SK-N-SH treated with all-trans-retinoic acid at 6 μM for 48 hours (cell line): ENCODE measurements around the gene CHMP1A.

Source experiments
- ATAC-seq: fragments of 200-7000 bp; cut with Tn5 transposase; 3 replicates; pipeline ENCODE4 v1.9.1; 2020; ENCODE audit warnings: mild to moderate bottlenecking, moderate library complexity
- ARNTL ChIP-seq: fragments of 450-650 bp; formaldehyde crosslinking; IDR thresholded peaks from 2 replicates; pipeline ENCODE4 v1.5.0; 2020; ENCODE audit warnings: low read depth, mild to moderate bottlenecking, moderate library complexity, borderline replicate concordance
- BACH2 ChIP-seq: fragments of 250-450 bp; sonication (Bioruptor Pico); IDR thresholded peaks from 2 replicates; pipeline ENCODE4 v1.9.0; 2021; ENCODE audit warnings: mild to moderate bottlenecking, borderline replicate concordance
- CSDC2 ChIP-seq: fragments of 250-450 bp; sonication (Bioruptor Pico); IDR thresholded peaks from 2 replicates; pipeline ENCODE4 v1.5.0; 2020; ENCODE audit warnings: mild to moderate bottlenecking, moderate library complexity
- ESRRG ChIP-seq: fragments of 250-450 bp; sonication (Bioruptor Pico); IDR thresholded peaks from 2 replicates; pipeline ENCODE4 v1.6.1; 2021; ENCODE audit warnings: mild to moderate bottlenecking
- GLIS3 ChIP-seq: fragments of 250-450 bp; sonication (Bioruptor Pico); IDR thresholded peaks from 2 replicates; pipeline ENCODE4 v1.5.0; 2020; ENCODE audit warnings: mild to moderate bottlenecking, moderate library complexity
- ISL1 ChIP-seq: fragments of 250-450 bp; sonication (Bioruptor Pico); IDR thresholded peaks from 2 replicates; pipeline ENCODE4 v2.1.2; 2022; ENCODE audit warnings: mild to moderate bottlenecking, moderate library complexity
- PPARA ChIP-seq: fragments of 250-450 bp; sonication (Bioruptor Pico); IDR thresholded peaks from 2 replicates; pipeline ENCODE4 v1.5.0; 2020; ENCODE audit warnings: mild to moderate bottlenecking, borderline replicate concordance
- RARB ChIP-seq: fragments of 250-450 bp; sonication (Bioruptor Pico); IDR thresholded peaks from 2 replicates; pipeline ENCODE4 v1.8.0; 2021; ENCODE audit warnings: mild to moderate bottlenecking, moderate library complexity
- SNAI2 ChIP-seq: fragments of 250-450 bp; sonication (Bioruptor Pico); IDR thresholded peaks from 2 replicates; pipeline ENCODE4 v1.5.0; 2020; ENCODE audit warnings: mild to moderate bottlenecking, moderate library complexity
- TCF4 ChIP-seq: fragments of 250-450 bp; sonication (Bioruptor Pico); IDR thresholded peaks from 2 replicates; pipeline ENCODE4 v1.8.0; 2021; ENCODE audit warnings: mild to moderate bottlenecking, moderate library complexity, borderline replicate concordance
- ZC3H10 ChIP-seq: fragments of 250-450 bp; sonication (Bioruptor Pico); IDR thresholded peaks from 2 replicates; pipeline ENCODE4 v1.5.1; 2021; ENCODE audit warnings: mild to moderate bottlenecking, moderate library complexity
- ZFP3 ChIP-seq: fragments of 250-450 bp; sonication (Bioruptor Pico); IDR thresholded peaks from 2 replicates; pipeline ENCODE4 v1.5.0; 2020; ENCODE audit warnings: mild to moderate bottlenecking, moderate library complexity
- ZFP30 ChIP-seq: fragments of 450-650 bp; formaldehyde crosslinking; IDR thresholded peaks from 2 replicates; pipeline ENCODE4 v1.5.0; 2022; ENCODE audit warnings: mild to moderate bottlenecking, moderate library complexity
- ZNF565 ChIP-seq: fragments of 450-650 bp; formaldehyde crosslinking; conservative IDR thresholded peaks from 2 replicates; pipeline ENCODE4 v1.5.0; 2020; ENCODE audit warnings: low read depth, mild to moderate bottlenecking, moderate library complexity
- ZNF70 ChIP-seq: fragments of 450-650 bp; formaldehyde crosslinking; IDR thresholded peaks from 2 replicates; pipeline ENCODE4 v1.5.0; 2020; ENCODE audit warnings: mild to moderate bottlenecking, moderate library complexity
- ZNF8 ChIP-seq: fragments of 450-650 bp; formaldehyde crosslinking; IDR thresholded peaks from 2 replicates; pipeline ENCODE4 v1.5.0; 2020; ENCODE audit warnings: mild to moderate bottlenecking, moderate library complexity
- TF ChIP-seq, protein P1 (sequence below): fragments of 250-450 bp; sonication (Bioruptor Pico); IDR thresholded peaks from 2 replicates; pipeline ENCODE4 v1.5.0; 2020; ENCODE audit warnings: mild to moderate bottlenecking, moderate library complexity
- TF ChIP-seq, protein P2 (sequence below): fragments of 250-450 bp; sonication (Bioruptor Pico); IDR thresholded peaks from 2 replicates; pipeline ENCODE4 v1.5.1; 2020; ENCODE audit warnings: low read depth, mild to moderate bottlenecking, moderate library complexity
- TF ChIP-seq, protein P3 (sequence below): fragments of 250-450 bp; sonication (Bioruptor Pico); IDR thresholded peaks from 2 replicates; pipeline ENCODE4 v1.8.0; 2021; ENCODE audit warnings: low read depth, mild to moderate bottlenecking, moderate library complexity, borderline replicate concordance

Gene CHMP1A

DNA sequence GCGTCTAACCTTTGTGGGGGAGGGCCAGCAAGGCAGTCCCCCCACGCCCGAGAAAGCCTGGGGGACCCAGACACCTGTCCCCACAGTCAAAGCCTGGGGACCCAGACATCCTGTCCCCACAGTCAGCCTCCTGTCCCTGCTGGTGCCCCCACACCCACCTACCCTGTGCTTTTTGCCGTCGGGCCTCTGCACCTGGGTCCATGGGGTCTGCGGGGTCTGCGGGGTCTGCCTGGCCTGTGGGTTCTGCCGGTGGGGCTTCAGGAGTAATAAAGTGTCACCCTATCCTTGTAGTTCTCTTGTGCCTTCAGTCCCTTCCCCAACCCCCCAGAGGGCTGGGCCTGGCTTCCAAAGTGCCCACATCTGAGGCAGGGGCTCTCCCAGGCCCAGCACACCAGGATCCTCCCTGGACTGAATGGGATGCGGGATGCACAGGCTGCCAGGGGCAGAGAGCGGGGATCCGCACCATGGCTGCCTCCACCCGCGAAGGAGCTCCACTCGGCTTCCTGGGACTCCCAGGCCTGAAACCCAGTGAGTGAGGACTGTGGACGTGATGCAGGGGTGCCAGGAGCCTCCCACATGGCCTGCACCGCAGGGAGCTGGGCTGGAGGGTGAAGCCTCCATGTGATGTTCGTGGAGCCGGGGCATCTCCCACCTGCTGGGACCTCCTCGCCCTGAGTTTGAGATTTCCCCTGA, 60.4 kb downstream of the CHMP1A start:
- ATAC-seq, result no peak

DNA sequence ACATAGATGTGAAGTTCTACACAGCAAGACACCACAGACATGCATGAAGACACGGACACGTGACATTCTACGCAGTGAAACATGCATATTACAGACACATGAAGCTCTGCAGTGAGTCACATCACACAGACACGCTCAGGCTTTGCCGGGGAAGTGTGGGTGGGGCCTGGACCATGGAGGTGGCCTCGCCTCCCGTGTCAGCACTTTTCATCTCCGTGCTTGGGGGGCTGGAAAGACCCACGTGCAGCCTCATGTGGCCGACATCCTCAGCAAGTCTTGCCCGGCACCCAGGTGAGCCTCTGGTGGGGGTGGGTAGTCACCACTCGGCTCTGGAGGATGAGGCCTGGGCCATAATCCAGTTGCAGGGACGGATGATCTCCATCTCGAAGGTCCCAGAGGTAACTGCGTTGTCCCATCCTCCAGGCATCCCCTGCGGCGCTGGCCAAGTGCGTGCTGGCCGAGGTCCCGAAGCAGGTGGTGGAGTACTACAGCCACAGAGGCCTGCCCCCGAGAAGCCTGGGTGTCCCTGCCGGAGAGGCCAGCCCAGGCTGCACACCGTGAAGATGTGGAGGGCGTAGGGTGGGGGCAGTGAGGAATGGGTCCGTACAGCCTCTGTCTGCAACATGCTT, 61.3 kb downstream of the CHMP1A start:
- no peak for TF ChIP-seq ZNF70
- TF ChIP-seq BACH2 (CRISPR knock-in tag), result no peak
- no peak for TF ChIP-seq RARB
- TF ChIP-seq, protein P1, sequence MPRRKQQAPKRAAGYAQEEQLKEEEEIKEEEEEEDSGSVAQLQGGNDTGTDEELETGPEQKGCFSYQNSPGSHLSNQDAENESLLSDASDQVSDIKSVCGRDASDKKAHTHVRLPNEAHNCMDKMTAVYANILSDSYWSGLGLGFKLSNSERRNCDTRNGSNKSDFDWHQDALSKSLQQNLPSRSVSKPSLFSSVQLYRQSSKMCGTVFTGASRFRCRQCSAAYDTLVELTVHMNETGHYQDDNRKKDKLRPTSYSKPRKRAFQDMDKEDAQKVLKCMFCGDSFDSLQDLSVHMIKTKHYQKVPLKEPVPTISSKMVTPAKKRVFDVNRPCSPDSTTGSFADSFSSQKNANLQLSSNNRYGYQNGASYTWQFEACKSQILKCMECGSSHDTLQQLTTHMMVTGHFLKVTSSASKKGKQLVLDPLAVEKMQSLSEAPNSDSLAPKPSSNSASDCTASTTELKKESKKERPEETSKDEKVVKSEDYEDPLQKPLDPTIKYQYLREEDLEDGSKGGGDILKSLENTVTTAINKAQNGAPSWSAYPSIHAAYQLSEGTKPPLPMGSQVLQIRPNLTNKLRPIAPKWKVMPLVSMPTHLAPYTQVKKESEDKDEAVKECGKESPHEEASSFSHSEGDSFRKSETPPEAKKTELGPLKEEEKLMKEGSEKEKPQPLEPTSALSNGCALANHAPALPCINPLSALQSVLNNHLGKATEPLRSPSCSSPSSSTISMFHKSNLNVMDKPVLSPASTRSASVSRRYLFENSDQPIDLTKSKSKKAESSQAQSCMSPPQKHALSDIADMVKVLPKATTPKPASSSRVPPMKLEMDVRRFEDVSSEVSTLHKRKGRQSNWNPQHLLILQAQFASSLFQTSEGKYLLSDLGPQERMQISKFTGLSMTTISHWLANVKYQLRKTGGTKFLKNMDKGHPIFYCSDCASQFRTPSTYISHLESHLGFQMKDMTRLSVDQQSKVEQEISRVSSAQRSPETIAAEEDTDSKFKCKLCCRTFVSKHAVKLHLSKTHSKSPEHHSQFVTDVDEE (CRISPR knock-in tag), result no peak
- TF ChIP-seq SNAI2 (CRISPR knock-in tag), result no peak
- TF ChIP-seq ZC3H10 (CRISPR knock-in tag), result no peak
- TF ChIP-seq, protein P2, sequence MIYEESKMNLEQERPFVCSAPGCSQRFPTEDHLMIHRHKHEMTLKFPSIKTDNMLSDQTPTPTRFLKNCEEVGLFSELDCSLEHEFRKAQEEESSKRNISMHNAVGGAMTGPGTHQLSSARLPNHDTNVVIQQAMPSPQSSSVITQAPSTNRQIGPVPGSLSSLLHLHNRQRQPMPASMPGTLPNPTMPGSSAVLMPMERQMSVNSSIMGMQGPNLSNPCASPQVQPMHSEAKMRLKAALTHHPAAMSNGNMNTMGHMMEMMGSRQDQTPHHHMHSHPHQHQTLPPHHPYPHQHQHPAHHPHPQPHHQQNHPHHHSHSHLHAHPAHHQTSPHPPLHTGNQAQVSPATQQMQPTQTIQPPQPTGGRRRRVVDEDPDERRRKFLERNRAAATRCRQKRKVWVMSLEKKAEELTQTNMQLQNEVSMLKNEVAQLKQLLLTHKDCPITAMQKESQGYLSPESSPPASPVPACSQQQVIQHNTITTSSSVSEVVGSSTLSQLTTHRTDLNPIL, result no peak
- TF ChIP-seq ZFP3 (CRISPR knock-in tag), result no peak
- TF ChIP-seq TCF4 (CRISPR knock-in tag), result no peak
- no peak for TF ChIP-seq ARNTL
- ATAC-seq, result no peak

More for the DNA sequence above, 60.4 kb downstream of the CHMP1A start:
- TF ChIP-seq, protein P2, result no peak
- TF ChIP-seq TCF4 (CRISPR knock-in tag) (no peak), GLIS3 (no peak), SNAI2 (CRISPR knock-in tag) (no peak), ZFP30 (CRISPR knock-in tag) (no peak), ESRRG (CRISPR knock-in tag) (no peak), PPARA (no peak), ZNF8 (CRISPR knock-in tag) (no peak), ZNF70 (no peak), ARNTL (no peak), CSDC2 (CRISPR knock-in tag) (no peak)
- TF ChIP-seq, protein P3, sequence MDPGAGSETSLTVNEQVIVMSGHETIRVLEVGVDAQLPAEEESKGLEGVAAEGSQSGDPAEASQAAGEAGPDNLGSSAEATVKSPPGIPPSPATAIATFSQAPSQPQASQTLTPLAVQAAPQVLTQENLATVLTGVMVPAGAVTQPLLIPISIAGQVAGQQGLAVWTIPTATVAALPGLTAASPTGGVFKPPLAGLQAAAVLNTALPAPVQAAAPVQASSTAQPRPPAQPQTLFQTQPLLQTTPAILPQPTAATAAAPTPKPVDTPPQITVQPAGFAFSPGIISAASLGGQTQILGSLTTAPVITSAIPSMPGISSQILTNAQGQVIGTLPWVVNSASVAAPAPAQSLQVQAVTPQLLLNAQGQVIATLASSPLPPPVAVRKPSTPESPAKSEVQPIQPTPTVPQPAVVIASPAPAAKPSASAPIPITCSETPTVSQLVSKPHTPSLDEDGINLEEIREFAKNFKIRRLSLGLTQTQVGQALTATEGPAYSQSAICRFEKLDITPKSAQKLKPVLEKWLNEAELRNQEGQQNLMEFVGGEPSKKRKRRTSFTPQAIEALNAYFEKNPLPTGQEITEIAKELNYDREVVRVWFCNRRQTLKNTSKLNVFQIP, result no peak

DNA sequence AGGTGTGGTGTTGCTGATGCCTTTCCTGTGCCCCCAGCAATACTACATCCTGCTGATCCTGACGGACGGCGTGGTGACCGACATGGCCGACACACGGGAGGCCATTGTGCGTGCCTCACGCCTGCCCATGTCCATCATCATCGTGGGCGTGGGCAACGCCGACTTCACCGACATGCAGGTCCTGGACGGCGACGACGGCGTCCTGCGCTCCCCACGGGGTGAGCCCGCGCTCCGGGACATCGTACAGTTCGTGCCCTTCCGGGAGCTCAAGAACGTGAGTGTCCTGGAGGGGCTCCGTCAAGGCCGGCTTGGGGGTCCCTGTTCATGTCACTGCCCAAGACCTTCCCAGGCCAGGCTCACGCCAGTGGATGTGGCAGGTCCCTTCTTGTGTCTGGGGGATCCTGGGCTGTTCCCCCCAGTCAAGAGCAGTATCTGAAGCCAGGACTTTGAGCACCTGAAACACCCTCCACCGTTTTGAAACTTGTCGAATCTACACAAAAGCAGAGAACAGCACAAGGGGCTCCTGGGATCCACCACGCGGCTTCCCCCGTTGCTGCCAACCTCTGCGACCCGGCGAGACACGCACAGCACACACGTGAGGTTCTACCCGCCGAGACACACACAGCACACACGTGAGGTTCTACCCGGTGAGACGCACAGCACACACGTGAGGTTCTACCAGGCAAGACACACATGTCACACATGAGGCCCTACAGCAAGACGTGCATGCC, 62.0 kb downstream of the CHMP1A start:
- no peak for ATAC-seq
- TF ChIP-seq ZNF565 (no peak), ZC3H10 (CRISPR knock-in tag) (no peak), GLIS3 (no peak), ZNF8 (CRISPR knock-in tag) (no peak), TCF4 (CRISPR knock-in tag) (no peak), CSDC2 (CRISPR knock-in tag) (no peak), PPARA (no peak), ZFP30 (CRISPR knock-in tag) (no peak), ESRRG (CRISPR knock-in tag) (no peak), ISL1 (no peak), BACH2 (CRISPR knock-in tag) (no peak)
- TF ChIP-seq, protein P3, result no peak
